OCI-M2 (cell line): ENCODE data around the gene PARP8.

Experiments used
- DNase-seq: peaks from one replicate; lab custom pipeline; 2025; ENCODE audit not compliant: unreplicated experiment; lab: John Stamatoyannopoulos, UW

Gene PARP8

GRCh38 chr5:50839472-50839871 is 173.0 kb downstream of the PARP8 start:
- DNase-seq, result no peak

DNA sequence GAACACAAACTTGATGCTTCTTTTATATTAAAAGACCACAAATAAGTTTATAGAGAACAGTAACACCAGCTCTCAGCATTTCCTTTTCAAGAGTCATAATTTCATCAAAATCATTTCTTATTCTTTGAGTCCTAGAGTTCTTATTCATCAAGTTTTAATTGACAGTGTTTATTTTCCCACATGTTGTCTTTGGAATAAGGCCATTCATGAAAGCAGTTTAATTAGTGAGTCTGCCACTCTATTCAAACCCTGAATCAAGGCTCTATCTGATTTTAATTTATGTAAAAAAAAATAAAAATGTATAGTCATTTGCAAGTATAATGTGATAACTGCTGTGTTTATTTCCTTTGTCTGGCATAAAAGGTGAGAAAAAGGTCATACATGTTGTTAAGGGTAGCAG is 176.7 kb downstream of the PARP8 start:
- DNase-seq, result no peak

- no peak for DNase-seq
Observed at GRCh38 chr5:50846261-50846660, 179.8 kb downstream of the PARP8 start.

- DNase-seq, result no peak
Observed at GRCh38 chr5:50849554-50849953, 183.1 kb downstream of the PARP8 start.

DNA sequence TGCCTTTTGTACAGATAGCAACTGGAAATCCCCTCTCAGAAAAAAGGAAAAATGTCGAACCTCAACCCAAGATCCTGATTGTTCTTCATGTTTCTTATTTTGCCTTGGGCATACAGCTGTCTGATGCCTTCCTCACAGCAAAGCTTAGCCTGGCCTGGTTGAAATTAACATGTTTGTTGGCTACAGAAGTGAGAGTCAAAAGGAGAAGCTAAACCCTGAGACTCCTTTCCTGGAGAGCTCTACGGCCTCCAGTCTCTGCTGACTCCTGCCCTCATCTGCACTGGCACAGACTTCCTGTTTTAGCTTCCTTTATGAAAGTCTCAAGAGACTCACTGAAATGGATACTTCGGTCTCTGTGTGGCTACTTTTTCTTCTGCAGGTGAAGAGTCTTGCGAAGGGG is 186.7 kb downstream of the PARP8 start:
- DNase-seq, result no peak

DNA sequence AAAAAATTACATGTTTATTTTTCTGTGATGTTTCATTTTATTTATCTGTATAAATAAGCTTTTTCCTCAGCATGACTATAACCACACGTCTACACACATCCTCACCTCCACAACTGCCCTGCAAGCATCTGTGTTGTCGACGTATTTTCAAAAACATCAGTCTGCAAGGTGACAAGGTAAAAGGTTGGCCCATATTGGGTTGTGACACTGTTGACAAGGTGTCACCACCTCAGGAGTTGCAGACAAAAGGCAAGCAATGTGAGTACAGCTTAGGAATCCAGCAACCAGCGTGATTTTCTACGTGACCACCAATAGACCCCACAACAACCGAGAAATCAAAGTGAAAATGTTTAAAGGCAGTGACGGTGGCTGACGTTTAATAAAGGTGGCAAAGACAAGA is 187.6 kb downstream of the PARP8 start:
- DNase-seq, result no peak

DNA sequence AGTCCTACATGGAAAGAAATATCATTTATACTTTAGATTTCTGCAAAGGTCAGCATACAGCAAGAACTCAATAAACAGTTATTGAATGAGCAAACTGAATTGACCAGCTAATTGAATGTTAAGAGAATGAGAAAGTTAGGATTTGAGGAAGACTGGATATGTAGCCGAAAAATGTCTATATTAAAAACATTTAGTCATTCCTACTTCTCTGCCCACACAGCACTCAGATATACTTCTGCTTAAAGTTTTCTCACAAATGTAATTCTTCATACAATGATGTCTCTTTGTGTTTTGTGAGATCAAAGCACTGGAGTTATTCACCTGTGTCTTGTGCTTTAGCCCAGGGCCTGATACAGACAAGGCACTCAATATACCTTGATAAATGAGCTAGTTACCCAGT is 188.6 kb downstream of the PARP8 start:
- no peak for DNase-seq

GRCh38 chr5:50856401-50857119 is 190.1 kb downstream of the PARP8 start:
- DNase-seq, result no peak

- no peak for DNase-seq
Observed at GRCh38 chr5:50863534-50864170, 197.2 kb downstream of the PARP8 start.

- no peak for DNase-seq
Observed at GRCh38 chr5:50864466-50864865, 198.0 kb downstream of the PARP8 start.

GRCh38 chr5:50866415-50866814 is 200.0 kb downstream of the PARP8 start:
- no peak for DNase-seq

DNA sequence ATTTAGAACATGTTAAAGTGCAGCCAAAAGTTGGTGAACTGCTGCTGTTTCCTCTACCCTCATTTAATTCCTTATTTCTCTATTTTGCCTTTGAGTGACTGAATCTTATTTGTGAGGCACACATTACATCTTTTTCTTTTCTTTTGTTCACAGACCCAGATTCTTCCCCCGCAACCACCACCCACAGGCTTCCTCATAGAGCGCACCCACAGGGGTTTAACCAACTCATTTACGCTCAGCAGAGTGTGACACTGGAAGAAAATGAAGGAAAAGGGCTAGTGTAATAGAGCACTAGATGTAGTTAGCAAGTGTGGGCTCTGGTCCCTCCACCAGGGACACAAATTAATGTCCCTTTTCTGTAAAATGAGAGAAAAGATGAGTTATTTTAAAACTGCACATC is 200.7 kb downstream of the PARP8 start:
- no peak for DNase-seq

- DNase-seq, result no peak
Observed at GRCh38 chr5:50873595-50874277, 207.3 kb downstream of the PARP8 start.

- no peak for DNase-seq
Observed at GRCh38 chr5:50874306-50875001, 208.0 kb downstream of the PARP8 start.

DNA sequence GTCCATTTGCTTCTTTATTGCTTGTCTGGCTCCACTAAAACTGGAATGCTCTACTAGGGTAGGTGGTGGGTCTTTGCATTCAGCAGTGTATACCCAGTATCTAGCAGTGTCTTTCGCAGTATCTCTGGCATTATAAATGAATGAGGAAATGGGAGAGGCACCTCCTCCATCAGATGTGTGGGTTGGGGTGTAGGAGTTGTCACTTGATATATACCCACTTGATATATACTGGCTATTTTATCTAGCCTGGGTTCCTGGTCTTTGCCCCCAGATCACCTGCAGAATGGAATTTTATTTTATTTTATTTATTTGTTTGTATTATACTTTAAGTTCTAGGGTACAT is 208.5 kb downstream of the PARP8 start:
- no peak for DNase-seq

DNA sequence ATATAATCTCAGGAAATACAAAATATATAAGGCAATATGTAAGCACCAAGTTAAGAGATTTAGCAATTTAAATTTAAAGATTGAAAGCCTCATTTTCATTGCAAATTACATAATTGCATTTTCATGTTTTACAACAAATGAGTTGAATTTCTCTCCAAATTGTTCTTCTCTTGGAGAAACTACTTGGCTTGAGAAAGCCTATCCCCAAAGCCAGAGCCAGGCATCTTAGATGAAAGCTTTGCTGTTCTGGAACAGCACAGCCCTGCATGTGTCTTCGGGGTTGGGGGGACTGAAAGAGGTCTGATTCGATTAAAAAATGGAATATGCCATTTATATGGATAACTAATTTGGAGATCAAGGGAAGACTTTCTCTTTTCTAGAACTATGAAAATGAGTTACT is 212.0 kb downstream of the PARP8 start:
- no peak for DNase-seq

- no peak for DNase-seq
Observed at GRCh38 chr5:50881407-50881806, 215.0 kb downstream of the PARP8 start.

DNA sequence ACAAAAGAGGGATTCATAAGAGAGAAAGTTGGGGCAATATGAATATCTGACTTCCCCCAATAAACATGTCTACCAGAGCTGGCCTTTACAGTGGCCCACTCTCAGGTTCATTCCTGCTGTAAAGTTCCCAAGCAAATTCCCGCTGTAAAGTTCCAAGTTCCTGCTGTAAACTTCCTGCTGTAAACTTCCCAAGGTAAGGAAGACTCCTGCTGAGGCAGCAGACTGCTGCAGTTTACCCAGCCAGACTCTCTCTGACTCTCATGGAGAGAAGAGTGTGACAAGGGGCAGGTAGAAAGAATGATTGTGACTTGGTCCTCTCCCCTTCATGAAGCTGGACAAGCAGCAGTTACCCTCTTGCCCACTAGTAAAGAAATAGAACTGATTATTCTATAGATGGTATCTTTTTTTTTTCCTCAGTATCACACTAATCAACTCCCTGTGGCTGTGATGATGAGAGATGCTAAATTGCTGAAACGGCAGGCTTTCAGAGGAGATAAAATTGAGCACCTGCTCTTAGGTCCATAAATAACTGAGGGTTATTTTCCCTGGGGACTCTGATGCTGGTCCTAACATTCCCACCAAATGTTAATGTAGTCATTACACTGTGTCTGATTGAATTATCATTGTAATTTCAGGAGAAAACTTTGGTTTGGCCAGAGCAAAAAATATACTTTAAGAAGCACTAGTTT is 220.4 kb downstream of the PARP8 start:
- no peak for DNase-seq

DNA sequence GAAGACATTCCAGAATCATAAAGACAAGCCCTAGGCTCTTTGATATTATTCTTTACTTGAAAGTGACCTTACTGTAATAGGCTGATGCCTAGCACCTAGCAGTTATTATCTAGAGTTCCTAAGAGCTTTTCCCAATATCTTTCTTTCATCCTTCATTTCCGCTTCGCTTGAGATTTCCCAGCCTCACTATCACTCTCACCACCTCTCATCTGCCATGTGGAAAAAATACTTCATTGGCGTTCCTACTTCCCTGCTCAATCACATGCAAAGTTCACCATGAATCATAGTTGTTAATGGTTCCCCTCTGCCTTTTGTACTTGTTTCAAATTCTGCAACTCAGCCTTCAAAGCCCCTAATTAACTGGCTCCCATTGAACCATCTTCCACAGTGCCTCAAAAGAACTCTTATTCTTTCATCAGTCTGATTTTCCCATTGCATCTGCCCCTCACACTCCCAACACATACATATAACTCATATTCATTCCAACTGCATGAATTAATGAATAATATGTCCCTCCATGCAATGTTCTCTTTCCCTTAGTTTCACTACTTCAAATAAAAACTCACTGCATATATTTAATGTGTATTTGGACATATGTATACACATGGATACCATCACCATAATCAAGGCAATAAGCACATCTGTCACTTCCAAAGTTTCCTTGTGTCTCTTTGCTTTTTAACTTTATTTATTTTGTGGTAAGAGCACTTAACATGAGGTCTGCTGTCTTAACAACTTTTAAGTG is 221.6 kb downstream of the PARP8 start:
- DNase-seq, result no peak

DNA sequence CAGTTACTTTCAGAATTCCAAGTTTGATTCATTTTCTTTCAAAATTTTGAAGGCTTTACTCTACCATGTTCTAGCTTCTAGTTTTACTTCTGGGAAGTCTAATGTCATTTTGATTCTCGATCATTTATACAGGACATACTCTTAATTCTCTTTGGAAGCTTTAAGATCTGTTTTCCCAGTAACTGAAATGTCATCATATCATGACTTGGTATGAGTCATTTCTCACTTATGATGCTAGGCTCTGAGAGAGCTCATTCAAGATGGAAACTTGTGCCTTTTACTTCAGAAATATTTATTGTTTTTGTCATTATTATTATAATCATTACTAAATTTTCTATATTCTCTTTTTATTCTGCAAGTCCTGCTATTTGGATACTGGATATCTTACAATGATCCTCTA is 222.3 kb downstream of the PARP8 start:
- no peak for DNase-seq

GRCh38 chr5:50889790-50890189 is 223.4 kb downstream of the PARP8 start:
- no peak for DNase-seq
